ENCODE results near the gene CCDC116.
"Not testable (repeated sequence)": the region's sequence is repeated elsewhere in the genome, so short reads cannot be mapped to it uniquely, and the experiment has no call there.

CCDC116 gene

DNA sequence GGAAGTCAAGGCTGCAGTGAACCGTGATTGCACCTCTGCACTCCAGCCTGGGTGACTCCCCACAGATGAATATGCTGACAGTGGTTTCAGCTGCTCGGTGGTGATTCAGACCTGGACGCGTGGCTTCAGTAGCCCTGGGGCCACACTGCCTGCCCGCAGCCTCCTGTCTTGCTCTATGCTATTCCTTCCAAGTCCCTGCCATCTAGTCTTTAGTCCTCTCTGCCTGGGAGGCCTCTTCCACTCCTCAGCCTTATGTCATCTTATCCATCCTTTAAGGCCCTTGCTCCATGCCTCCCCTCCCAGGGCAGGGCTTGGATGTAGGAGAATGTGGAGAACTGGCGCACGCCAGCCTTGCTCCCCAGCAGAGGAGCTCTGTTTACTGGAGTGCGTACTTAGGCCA, 25.8 kb upstream of the CCDC116 start:
- FAIRE-seq (no peak), DNase-seq (ENCODE audit: extremely low spot score, insufficient read length, low read depth) (no peak)

DNA sequence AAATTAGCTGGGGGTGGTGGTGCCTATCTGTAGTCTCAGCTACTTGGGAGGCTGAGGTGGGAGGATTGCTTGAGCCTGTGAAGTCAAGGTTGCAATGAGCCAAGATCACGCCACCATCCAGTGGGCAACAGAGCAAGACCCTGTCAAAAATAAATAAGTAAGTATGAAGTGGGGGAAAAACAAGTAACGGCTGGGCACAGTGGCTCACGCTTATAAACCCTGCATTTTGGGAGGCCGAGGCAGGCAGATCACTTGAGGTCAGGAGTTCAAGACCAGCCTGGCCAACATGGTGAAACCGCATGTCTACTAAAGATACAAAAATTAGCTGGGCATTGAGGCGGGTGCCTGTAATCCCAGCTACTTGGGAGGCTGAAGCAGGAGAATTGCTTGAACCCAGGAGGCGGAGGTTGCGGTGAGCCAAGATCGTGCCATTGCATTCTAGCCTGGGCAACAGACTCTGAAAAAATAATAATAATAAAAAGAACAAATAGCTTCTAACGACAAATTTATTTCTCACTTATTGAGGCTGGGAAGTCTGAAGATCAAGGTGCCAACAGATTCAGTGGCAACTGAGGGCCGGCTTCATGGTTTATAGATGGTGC, 22.9 kb upstream of the CCDC116 start:
- not testable (repeated sequence) for DNase-seq (ENCODE audit: extremely low spot score, insufficient read length, low read depth); FAIRE-seq

- DNase-seq (ENCODE audit: extremely low spot score, insufficient read length, low read depth) (no peak), FAIRE-seq (no peak)
These were observed 21.2 kb upstream of the CCDC116 start for GRCh38 chr22:21611210-21611977.

DNA sequence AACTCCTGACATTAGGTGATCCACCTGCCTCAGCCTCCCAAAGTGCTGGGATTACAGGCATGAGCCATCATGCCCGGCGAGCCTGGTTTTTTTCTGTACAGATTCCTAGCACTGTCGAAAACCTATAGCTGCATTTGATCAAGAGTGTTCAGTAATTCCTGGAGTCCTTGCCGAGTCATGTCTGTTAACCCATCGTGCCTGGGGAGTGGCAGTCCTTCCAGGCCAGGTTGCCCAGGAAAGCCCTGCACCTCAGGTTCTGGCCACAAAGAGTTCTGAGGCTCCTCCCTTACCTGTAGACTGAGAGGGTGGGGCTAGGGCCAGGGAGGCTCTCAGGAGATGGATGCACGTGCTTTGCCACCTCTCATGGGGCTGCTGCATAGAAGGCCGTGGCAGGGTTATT, 19.7 kb upstream of the CCDC116 start:
- FAIRE-seq: no peak
- DNase-seq (ENCODE audit: extremely low spot score, insufficient read length, low read depth): no peak

- FAIRE-seq: no peak
- DNase-seq (ENCODE audit: extremely low spot score, insufficient read length, low read depth): no peak
These were observed 18.9 kb upstream of the CCDC116 start for GRCh38 chr22:21613553-21614233.

GRCh38 chr22:21615731-21616130, 16.8 kb upstream of the CCDC116 start:
- DNase-seq (ENCODE audit: extremely low spot score, insufficient read length, low read depth) (no peak), FAIRE-seq (no peak)

DNA sequence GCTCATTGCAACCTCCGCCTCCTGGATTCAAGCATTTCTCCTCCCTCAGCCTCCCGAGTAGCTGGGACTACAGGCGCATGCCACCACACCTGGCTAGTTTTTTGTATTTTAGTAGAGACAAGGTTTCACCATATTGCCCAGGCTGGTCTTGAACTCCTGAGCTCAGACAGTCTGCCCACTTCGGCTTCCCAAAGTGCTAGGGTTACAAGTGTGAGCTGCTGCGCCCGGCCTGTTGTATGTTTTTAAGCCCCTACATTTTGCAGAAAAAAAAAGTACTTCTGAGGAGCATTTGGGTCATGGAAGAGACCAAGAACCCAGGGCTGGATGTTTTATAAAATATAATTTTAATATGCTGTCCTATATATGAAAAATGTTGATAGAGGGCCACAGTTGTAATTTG, 15.2 kb upstream of the CCDC116 start:
- not testable (repeated sequence) for DNase-seq (ENCODE audit: extremely low spot score, insufficient read length, low read depth); FAIRE-seq

DNA sequence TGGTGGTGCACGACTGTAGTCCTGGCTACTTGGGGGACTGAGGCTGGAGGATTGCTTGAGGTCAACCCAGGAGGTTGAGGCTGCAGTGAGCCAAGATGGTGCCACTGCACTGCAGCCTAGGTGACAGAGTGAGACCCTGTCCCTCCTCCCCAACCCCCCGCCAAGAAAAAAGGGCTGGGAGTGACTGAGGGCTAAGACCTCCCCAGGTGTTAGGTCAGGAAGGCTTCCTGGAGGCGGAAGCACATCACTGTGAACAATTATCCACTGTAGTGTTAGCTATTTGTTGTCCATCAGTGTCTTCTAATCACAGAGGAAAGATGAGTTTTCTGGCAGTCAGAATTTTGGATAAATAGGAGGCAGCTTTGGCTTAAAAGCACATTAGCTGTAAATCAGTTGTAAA, 11.5 kb upstream of the CCDC116 start:
- DNase-seq (ENCODE audit: extremely low spot score, insufficient read length, low read depth): no peak
- FAIRE-seq: no peak

- DNase-seq (ENCODE audit: extremely low spot score, insufficient read length, low read depth) (no peak), FAIRE-seq (no peak)
These were observed 10.3 kb upstream of the CCDC116 start for GRCh38 chr22:21622011-21622918.

DNA sequence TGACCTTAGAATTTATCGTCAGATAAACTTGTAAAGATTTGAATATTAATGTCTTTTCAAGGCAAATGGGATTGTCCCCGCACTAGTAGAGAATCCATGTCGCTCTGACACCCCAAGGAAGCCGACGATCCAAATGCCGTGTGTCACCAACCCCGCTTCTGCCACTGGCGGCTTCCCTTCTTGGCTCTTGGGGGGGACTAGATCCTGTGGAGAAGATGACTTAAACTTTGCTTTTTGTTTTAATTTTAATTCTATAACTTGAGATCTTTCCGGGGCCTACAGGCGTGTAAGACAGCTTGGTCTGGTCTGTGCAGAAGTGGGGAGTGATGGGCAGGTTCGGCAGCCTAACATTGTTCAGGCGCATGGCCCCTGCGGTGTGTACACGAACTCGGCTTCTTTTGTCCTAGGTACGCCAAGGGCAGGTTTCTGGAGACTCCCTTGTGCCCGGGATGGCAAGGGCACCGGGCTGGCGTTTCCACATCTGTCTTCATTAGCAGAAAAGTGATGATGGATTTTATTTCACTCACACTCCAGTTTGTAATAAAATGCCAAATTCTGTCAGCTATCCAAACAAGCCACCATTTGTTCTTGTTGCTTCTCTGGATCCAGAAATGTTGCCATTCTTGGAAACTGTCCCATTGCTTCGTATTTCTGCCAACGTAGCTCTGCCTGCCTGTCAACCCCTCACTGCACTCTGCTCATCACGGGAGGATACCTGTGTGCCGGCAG, 9.5 kb upstream of the CCDC116 start:
- no peak for DNase-seq (ENCODE audit: extremely low spot score, insufficient read length, low read depth)
- no peak for FAIRE-seq

GRCh38 chr22:21623648-21623970, 9.0 kb upstream of the CCDC116 start:
- no peak for FAIRE-seq
- no peak for DNase-seq (ENCODE audit: extremely low spot score, insufficient read length, low read depth)

DNA sequence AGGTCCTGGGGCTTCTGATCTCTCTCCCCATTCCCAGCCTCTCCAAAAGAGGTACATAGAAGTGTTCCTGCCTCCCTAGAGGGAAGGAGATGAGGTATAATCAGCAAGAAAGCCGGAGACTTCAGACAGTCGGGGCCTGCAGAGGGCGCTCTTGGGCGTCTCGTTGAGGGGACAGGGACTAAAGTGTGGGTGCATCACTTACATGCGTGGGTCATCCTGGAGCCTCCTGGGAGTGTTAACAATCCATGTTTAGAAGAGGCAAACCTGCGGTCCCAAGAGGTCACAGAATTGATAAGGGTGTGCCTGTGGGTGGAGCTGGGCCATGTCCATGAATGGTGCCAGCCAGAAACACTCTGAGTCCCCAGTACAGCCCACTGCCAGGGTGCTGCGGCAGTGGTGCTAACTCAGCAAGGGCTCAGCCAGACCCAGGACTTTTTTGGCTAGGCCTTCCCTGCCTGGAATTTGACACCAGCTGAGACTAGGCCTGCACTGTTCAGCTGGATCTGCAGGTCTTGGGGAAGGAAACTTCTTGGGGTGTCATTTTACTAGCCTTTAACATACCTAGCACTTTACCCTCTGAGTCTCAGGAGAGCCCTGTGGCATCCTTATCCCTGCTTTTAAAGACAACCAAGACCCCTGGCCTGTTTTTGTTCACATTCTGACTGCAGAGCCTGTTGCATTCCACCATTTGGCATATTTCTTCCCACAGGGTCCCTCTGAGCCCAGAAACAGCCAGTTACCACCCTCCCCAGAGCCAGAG, 8.3 kb upstream of the CCDC116 start:
- DNase-seq (ENCODE audit: extremely low spot score, insufficient read length, low read depth) (no peak), FAIRE-seq (no peak)

DNA sequence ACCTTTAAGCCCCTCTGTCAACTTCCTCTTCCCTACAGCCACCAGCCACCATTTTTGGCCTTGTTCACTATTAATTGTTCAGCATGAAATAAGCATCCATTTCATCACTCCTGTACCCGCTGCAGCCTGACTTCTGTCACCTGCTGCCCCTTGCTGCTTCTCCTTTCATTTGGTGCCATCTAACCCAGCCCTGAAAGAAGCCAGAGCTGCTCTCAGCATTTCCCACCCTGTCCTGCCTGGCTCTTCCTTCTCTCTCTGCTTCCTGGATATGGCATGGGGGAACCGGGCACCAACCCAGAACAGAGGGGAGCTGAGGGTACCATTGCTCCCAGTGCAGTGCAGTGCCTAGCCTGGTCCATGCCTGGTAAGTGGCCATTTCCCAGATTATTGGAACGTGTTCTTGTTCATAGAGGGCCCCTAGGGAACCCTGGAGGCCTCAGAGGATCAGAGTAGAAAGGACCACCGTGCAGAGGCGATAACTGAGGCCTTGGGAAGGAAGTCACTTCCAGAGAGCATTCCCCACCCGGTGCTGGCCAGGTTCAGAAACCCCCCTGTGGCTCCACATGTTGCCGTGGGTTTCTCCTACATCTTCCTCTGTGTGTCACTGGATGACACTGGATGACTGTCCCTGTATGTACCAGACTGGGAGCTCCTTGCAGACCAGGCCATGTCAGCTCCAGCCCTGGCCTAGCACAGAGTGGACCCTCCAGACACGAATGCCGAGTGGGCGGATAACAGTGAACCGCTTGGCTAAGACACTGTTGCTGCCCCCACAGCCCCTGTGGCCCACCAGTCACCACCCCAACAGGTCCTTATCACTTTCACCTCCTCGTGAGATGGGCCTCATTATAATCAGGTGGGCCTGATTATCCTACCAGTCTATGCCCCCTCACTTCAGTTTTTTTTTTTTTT, 7.4 kb upstream of the CCDC116 start:
- DNase-seq (ENCODE audit: extremely low spot score, insufficient read length, low read depth) (no peak), FAIRE-seq (no peak)

DNA sequence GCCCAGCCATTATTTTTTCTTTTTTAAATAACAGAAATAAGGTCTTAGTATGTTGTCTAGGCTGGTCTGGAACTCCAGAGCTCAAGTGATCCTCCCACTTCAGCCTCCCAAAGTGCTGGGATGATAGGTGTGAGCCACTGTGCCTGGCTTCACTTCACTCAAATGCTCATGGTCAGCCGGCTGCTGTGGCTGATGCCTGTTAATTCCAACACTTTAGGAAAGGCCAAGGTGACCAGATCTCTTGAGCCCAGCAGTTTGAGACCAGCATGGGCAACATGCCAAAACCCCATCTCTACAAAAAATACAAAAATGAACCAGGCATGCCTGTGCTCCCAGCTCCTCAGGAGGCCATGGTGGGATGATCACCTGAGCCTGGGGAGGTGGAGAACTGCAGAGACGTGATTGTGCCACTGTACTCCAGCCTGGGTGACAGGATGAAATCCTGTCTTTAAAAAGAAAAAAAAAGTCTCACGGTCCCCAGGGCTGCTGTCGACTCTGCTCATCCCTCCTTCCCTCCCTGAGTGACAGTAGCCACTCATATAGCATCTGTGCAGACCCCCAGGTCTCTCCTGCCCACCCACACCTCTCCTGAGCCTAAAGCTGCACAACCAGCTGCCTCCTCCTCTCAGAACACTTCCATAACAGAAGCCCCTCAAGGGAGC, 6.4 kb upstream of the CCDC116 start:
- FAIRE-seq: no peak

DNA sequence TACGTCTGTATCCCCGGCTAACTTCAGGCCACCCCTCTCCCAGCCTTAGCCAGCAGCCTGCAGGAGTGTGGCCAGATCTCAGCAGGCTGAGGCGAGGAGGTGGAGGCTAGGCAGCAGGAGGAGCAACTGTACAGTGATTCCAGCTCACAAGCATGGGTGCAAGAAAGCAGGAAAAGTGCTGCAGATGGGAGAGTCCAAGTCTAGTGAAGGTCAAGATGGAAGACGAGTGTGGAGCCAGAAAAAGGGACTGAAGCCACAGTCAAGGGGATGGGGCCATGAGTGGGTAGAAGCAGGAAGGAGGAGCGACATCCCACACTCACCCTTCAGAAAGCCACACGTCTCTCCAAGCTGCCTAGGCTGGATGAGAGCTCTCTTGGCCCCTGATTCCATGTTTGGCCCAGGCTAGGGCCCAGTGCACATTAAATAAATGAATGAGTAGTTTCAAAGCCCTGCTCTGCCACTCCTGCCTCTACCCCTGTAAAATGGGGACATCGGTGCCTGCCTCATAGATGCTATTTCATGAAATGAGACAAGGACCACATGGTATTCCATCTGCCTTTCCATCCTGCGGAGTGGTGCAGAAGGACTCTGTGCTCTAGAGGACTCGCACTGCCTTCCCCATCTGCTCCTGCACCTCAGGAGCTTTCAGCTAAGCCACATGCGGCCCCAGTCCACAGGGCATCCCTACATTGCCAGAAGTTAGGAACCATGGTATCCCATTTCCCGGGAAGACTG, 5.7 kb upstream of the CCDC116 start:
- no peak for FAIRE-seq
- no peak for DNase-seq (ENCODE audit: extremely low spot score, insufficient read length, low read depth)

More for the DNA sequence above, 6.4 kb upstream of the CCDC116 start:
- no peak for DNase-seq (ENCODE audit: extremely low spot score, insufficient read length, low read depth)

DNA sequence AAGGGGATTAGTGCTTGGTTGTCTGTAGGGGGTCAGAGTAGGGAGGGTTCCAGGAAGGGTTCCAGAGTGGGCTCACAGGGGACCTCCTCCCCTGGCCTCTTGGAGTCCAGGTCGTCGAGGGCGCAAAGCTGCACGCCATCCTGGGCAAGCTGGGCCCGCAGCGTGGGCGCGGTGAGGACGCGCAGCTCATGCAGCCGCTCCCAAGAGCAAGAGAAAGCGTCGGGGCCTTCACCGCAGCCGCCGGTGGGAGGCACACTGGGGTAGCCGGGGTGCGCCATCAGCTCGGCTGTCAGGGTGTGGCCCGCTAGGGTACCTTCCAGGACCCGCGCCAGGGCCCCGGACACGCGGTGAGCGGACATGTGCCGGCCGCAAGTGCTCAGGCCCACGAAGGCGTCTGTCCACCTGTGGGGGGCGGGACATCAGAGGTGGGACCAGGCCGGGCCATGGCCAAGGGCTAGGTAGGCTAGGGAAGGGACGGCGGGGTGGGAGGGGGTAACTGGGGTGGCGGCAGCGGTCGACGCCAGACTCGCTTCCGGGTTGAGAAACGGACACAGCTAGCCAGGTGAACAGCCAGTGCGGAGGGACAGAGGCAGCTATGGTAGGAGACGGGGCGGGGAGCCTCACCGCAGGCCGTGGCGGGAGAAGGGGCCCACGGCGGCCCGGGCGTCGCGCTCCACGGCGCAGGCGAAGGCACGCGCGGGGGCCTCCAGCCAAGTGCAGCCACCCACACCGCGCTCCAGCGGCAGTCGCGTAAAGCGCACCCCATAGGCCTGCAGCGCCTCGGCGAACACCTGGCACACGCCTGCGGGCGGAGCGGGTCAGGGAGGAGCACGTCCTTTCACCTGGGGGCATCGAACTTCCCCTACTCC, 3.9 kb upstream of the CCDC116 start:
- no peak for DNase-seq (ENCODE audit: extremely low spot score, insufficient read length, low read depth)
- FAIRE-seq: no peak
